HG02610 (cell line): Measurements from ENCODE around the gene SERTM1.

Source experiments
- ATAC-seq: cut with Tn5 transposase; IDR thresholded peaks from one replicate; pipeline ENCODE4 v1.9.1; 2021; ENCODE audit warnings: mild to moderate bottlenecking, moderate library complexity; ENCODE audit not compliant: unreplicated experiment

Gene SERTM1

DNA sequence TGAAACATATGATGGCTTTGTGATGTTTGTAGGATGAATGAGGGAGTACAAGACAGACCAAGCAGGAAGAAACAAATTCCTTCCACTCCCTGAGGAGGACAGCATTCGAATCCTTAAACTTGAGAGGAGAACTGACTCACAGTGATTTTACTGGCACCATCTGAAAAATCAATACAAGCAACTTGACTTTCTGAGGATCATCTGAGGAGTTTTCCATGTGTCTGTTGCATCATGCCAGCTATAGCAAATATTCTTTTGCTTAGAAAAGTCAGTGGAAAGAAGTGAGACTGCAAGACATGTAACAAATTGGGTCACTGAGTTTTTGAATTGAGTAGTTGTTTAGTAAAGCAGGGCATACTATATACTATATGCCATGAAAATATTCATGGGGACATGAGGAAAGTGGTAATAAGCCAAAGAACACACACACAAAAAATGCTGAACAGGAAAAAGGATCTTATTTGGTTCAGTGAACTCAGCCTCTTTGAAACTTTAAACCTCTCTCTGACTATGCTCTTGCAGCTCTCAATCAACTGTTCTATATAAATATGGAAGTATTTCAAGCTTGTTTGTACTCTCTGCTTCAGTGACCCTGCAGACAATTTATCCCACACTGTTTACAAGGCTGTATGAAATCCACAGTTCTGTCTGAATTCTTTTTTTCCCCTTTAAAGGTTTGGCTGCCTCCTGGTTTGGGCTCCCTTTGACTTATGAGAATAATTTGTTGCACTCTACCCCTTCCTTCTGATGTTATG is 35.5 kb downstream of the SERTM1 start:
- no peak for ATAC-seq

DNA sequence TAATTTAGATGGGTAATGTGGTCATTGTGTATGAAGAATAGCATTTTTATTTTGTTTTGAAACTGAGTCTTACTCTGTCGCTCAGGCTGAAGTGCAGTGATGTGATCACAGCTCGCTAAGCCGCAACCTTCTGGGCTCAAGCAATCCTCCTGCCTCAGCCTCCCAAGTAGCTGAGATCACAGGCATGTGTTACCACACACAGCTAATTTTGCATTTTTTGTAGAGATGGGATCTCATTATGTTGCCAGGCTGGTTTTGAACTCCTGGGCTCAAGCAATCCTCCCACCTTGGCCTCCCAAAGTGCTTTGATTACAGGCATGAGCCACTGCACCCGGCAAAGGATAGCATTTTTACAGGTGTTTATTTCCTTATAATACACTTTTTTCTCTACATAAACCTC is 36.6 kb downstream of the SERTM1 start:
- ATAC-seq = no peak

DNA sequence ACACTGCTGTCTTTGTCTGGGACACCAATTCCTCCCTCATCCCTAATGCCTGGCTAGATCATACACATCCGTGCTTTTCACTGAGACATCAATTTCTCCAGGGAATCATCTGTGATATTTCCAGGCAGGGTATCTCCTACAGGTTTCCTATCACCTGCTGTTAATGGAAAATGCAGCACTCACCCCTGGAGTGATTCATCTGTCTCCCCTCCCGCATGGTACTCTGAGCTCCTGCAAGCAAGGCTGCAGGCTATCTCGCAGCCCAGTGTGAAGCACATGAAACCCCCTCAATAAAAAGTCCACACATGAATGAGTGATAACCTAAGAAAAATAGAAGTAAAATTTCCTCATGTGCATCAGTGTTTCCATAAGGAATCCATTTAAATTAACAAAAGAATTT is 38.5 kb downstream of the SERTM1 start:
- ATAC-seq = no peak

DNA sequence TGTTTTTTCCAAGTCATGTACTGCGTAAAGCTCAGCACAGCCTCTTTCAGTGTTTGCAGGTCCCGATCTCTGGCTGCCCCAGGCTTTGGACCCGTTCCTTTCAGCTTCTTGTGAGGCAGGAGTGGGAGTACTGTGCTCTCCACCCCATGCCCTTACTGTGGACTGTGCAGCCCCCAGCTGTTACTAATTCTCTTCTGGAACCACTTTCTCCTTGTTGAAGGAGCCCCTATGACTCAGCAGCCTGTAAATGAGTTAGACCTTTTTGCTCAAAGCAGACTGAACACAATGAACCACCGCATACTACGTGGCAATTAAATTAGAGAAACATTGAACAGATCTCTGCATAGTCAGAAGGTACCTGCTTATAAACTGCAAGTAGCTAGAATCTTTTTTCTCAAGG is 39.0 kb downstream of the SERTM1 start:
- no peak for ATAC-seq

DNA sequence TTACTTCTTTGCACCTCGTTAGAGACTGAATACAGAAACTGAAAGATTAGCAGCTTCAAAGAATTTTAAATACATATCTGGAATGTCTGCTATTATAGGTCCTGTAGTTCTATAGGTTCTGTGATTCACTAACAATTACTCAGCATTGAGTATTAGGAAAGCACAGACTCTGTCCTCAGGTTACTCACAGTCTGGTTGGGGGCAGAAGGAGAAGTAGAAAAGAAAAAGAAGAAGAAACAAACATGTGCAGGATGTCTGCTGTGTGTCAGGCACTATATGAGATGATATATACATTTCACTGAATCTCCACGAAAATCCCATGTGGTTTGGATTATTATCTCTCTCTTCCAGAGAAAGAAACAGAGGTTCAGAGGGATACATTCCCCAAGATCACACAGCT is 40.1 kb downstream of the SERTM1 start:
- ATAC-seq = no peak

DNA sequence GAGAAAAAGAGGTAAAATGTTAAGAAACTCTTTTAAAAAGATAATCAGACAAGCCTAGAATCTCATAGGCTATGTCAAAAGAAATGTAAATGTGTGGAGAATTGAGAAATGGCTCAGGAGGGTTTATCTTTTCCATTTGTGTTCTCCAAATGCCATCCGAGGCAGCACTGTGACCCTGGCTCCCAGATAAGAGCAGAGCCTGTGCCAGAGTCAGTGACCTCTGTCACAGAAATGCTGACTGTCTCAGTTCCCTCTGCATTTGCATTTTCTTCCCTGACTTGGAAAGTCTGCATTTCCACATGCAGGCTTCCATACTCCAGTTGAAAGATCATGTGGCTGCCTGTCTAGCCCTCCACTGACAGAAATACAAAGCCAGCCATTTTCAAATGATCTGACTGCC is 42.0 kb downstream of the SERTM1 start:
- ATAC-seq = no peak

DNA sequence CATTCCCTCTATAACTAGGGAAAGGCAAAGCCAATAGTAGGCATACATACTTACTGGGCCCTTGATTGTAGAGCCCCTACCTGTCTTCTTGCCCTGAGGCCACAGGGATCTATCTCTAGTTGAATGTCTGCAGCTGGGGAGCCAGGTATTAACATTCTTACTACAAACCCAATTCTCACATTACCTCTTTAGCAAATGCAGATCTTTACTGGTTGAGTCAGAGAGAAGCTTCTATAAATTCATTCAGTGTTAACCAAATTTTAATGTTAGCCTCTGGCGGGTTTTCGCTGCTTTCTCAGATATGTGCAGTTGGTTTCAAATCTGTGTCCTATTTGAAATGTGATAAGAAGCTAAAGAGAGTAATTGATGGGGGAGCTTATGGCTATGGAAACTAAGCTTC is 43.2 kb downstream of the SERTM1 start:
- no peak for ATAC-seq

DNA sequence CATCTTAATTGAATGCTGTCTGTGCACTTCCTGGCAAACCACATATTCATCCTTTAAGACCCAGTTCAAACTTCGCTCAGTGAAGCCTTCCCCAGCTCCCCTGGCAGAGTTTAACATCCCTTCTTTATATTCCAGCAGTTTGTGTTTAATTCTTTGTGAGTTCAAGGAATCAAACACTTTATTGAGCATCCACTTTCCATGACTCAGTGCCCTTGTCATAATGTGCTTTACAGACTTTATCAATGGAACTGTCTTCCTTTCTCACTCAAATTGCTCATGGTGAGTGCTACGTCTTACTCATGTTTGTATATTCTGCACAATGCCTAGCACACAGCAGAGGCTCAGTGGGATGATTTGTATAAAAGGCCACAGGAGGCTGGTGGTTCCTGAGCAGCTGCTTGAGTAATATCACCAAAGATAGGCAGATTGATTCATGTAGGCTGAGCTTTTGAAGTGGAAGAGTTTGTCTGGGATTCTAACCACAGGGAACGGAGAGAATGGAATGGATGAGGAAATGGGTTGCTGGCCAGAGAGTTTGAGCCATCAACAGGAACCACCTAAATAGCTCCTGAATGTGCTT is 44.2 kb downstream of the SERTM1 start:
- ATAC-seq = no peak

DNA sequence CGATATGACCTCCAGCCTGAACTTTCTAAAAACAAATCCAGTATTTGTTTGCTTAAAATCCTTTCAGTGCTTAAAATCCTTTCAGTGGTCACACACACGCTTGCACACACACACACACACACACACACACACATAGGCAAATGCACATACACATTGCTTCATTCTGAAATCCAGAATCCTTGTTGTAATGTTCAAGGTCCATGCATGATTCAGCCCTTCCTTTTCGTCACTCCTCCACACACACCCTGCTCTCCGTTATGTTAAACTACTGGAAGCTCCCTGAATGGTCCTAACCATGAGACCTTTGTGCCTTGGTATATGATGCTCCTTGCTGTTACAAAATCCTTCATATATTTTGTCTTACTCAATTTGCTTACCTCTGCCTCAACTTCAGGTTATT is 44.9 kb downstream of the SERTM1 start:
- no peak for ATAC-seq

DNA sequence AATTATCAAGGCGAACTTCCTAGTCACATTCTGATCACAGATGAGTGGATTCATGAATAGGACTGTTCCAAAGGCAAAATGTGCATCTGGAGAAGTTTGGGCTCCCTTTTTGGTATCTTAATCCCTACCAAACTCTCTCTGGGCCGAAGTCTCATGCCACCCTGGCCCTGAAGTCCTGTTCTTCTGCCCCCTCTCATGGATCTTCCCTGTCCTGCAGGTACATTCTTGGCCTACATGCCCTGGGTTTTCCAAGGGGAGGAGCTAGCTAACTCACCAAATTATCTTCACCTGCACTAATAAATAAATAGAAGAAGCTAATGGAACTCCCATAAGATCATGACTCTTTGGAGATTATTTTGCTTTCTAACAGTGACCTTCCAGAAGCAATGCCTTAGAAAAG is 50.3 kb downstream of the SERTM1 start:
- no peak for ATAC-seq

DNA sequence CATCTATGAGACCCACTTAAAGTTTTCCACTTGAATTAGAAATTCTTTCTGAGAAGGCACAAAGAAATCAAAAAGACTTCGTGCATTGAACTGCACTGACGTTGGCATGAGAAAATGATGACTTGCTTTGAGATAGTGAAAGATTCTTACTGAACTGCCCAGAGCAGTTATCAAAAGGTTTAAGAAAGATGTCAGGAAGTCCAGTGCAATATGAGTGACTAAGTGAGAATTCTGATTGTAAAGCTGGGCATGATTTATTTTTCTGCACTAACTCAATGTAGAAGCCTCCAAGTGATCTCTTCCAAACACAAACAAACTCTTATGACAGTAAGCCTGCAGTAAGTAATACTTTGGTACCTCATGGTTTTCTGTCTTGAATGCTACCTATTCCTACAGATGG is 52.1 kb downstream of the SERTM1 start:
- no peak for ATAC-seq

DNA sequence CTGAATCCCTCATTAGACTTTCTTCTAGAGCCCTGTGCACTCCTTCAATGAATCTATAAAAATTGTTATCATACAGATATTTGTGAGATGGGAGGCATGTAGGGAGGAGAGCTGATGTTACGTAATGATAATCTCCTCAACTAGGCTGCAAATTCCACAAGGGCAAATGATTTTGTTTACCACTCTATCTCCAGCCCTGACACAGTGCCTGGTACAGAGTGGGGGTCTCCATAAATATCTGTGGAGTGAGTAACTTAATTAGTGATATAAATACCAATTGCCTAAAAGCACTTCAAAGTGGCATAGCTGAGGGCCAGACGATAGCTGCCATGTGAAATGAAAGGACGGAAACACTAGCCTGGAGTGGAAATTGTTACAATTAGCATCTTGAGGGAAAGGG is 54.2 kb downstream of the SERTM1 start:
- ATAC-seq = no peak

DNA sequence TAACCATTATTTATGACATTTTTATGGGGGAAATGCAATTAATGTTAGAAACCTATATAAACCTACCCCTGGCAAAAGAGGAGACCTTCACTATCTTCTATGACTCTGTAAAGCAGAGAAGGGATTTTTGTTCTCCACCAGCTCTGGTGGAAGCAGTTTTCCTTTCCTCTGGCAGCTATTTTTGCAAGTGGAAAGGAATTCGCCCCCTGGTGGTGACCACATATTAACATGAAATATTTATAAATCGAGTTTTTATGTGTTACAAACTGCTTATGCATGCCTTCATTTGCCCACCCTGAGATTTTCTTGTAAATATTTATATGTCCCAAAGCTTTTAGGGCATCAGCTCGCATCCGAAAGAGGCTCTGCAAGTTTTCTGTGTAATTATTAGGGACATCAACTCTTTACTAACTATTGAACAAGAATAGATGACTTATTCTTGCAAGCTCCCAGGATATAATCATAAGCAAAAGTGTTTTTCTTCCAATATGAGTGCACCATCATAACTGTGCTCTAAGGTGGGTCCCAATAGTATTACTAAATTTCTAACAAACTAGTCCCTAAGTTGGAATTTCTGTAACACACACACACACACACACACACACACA is 62.4 kb downstream of the SERTM1 start:
- ATAC-seq = no peak

DNA sequence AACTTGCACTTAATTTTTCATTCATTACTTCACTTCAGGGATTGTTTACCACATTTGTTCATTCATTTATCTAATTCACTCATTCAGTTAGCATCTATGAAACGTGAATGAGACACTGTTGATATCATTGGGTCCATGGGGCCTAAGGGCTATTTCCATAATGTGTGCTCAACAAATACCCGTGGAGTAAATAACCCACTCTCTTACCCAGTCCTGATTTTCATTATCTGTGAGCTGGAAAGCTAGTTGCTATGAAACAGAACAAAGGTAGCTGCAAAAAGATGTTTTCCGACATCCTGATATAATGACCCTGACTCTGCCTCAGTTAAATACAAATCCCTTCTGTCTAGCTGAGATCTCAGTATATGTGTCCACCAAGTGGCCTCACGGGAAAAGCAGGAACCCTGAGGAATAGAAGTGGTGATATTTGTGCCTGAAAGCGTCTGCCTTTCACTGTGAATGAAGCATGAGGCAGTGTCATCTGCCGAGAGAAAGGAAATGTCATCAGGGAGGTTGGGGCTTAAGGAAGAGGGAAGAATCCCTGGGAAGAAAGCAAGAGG is 63.8 kb downstream of the SERTM1 start:
- no peak for ATAC-seq

DNA sequence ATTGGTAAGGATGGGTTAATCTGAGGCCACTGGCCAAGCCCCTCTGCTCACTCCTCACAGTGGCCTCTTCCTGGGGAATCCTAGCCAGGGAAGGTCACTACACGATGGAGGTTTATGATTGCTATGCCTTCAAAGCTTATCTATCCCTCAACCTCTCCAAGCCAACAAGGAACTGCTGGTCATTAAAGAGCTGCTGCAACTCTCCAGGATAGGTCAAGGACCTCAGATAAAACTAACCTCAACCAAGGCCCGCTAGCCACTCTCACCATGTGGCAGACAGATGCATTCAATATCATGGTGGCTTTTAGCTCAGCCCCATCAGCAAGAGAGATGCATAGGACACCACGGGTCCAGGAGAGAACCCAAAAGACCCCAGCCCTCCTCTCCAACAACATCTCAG is 71.6 kb downstream of the SERTM1 start:
- no peak for ATAC-seq

DNA sequence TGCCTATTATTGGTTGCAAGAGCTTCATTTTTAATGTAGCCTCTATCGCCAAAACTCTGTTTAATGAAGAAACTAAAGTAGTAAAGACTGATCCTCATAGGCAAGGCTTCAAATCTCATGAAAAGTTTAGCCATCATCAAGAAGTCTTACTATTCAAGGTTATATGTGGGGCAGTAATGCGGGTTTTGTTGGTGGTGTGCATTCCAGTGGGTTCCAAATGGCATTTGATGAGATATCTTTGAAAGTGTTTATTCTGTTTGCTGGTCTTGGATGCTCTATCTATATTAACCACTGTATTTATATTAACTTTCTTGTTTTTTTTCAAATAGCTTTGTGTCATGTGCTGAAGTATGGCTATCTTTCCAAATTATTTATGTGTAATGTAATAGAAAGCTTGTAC is 72.2 kb downstream of the SERTM1 start:
- no peak for ATAC-seq
